ENCODE measurements around the gene SLC25A11. TPM values are rescaled to one million over a fixed set of nuclear protein-coding genes. Genes with fewer than 3 reads are reported as not detected.

The SLC25A11 gene
- total RNA-seq, 1 donor from 2014 or later, result 36.8 TPM

DNA sequence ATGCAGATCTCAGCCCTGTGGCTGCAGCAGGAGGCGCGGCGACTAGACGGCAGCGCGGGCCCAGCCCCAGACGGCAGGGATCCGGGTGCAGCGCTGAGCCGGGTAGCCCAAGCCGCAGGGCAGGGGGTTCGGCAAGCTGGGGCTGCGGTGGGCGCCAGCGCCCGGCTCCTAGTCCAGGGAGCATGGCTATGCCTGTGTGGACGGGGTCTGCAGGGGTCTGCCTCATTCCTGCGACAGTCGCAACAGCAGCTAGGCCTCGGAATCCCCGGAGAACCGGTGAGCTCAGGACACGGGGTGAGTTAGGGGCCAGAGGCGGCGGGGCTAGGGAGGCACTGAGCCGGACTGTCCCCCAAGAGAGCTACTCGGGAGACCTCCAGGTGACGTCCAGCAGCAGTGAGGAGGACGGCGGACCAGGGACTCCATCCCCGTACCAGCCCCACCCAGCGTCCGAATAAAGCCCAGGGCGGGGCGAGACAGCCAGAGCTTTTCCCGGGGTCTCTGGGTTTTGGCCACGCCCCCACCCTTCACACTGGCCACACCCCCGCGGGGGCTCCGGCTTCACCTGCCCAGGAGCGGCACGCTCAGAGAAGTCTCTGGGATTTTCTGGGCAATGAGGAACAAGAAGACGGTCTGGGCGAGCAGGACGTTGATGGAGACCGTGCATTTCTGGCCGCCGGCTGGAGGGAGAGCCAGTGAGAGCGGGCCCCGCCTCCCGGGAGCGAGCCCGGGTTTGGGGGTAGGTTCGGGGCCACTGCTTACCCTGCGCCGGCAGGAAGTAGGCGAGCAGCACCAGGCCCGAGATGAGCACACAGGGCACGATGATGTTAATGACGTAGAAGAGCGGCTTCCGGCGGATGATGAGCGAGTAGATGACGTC, 39.4 kb downstream of the SLC25A11 start:
- Mint-ChIP-seq H3K27me3 (ENCODE audit: low read depth, unreplicated experiment) (no peaks in the 10 kb centered on the region), H3K4me3 (ENCODE audit: unreplicated experiment) (no peak overlapping the region), H3K36me3 (ENCODE audit: low read depth, unreplicated experiment) (peaks cover 22% of the 10 kb centered on the region), H3K4me1 (ENCODE audit: low read depth, unreplicated experiment) (no peaks in the 10 kb centered on the region), H3K27ac (ENCODE audit: unreplicated experiment) (no peak overlapping the region), H3K9me3 (ENCODE audit: unreplicated experiment) (no peaks in the 10 kb centered on the region)
- Histone ChIP-seq H3K27ac (ENCODE audit: low read depth, low read length) (no peak overlapping the region), H4K20me1 (ENCODE audit: insufficient read depth, low read length) (peaks cover 7% of the 10 kb centered on the region), H3K4me3 (ENCODE audit: insufficient read depth, low read depth, low read length) (peak overlapping the region; percentile 53), H3K9ac (ENCODE audit: low read length) (peak overlapping the region; percentile 23), H3K9me3 (ENCODE audit: insufficient read depth, low read depth, low read length) (no peaks in the 10 kb centered on the region), H3K4me2 (ENCODE audit: low read length) (peak overlapping the region; percentile 78), H3K4me1 (ENCODE audit: insufficient read depth, low read length) (peaks cover 6% of the 10 kb centered on the region), H3K79me2 (ENCODE audit: insufficient read depth, low read length) (no peaks in the 10 kb centered on the region), H3K27me3 (ENCODE audit: insufficient read depth, low read length) (peaks cover 2% of the 10 kb centered on the region), H2AFZ (ENCODE audit: low read depth, low read length) (peak overlapping the region; percentile 35), H3K36me3 (ENCODE audit: insufficient read depth, low read length) (peaks cover 2% of the 10 kb centered on the region)
- TF ChIP-seq CTCF (IDR thresholded peaks at IDR 0.05; ENCODE audit: insufficient read depth, low read depth, low read length) (no peak), EZH2 (IDR thresholded peaks at IDR 0.05; ENCODE audit: insufficient read depth, low read length) (peak; percentile 73)
- FAIRE-seq (no peak), DNase-seq (ENCODE audit: low read depth) (no peak)

- Histone ChIP-seq H2AFZ (ENCODE audit: low read depth, low read length) (peak within 1 kb of the TSS; percentile 57), H3K4me2 (ENCODE audit: low read length) (peak within 1 kb of the TSS; percentile 78)
These were observed 40.3 kb downstream of the SLC25A11 start, which contains the start of gene C17orf107 for GRCh38 chr17:4899341-4900230. C17orf107 (plus strand) TSS chr17:4899536; CDS start chr17:4899763, 227 bp downstream.

More at GRCh38 chr17:4899341-4900230, 40.3 kb downstream of the SLC25A11 start, which contains the start of gene C17orf107:
- Histone ChIP-seq H3K79me2 (ENCODE audit: insufficient read depth, low read length) (no peaks in the 10 kb centered on the region), H4K20me1 (ENCODE audit: insufficient read depth, low read length) (peaks cover 7% of the 10 kb centered on the region), H3K27me3 (ENCODE audit: insufficient read depth, low read length) (peaks cover 2% of the 10 kb centered on the region), H3K36me3 (ENCODE audit: insufficient read depth, low read length) (peaks cover 6% of the 10 kb centered on the region), H3K9me3 (ENCODE audit: insufficient read depth, low read depth, low read length) (no peaks in the 10 kb centered on the region), H3K27ac (ENCODE audit: low read depth, low read length) (no peak within 1 kb of the TSS), H3K4me3 (ENCODE audit: insufficient read depth, low read depth, low read length) (peak within 1 kb of the TSS; percentile 53), H3K9ac (ENCODE audit: low read length) (peak within 1 kb of the TSS; percentile 67), H3K4me1 (ENCODE audit: insufficient read depth, low read length) (peaks cover 6% of the 10 kb centered on the region)
- H3K4me3 Mint-ChIP-seq (ENCODE audit: unreplicated experiment), result peak within 1 kb of the TSS; percentile 80
- H3K9me3 Mint-ChIP-seq (ENCODE audit: unreplicated experiment), result no peaks in the 10 kb centered on the region
- no peaks in the 10 kb centered on the region for H3K4me1 Mint-ChIP-seq (ENCODE audit: low read depth, unreplicated experiment)
- peak within 1 kb of the TSS; percentile 66 for H3K27ac Mint-ChIP-seq (ENCODE audit: unreplicated experiment)
- peak; percentile 79 for DNase-seq (ENCODE audit: low read depth)
- TF ChIP-seq CTCF (IDR thresholded peaks at IDR 0.05; ENCODE audit: insufficient read depth, low read depth, low read length) (no peak), EZH2 (IDR thresholded peaks at IDR 0.05; ENCODE audit: insufficient read depth, low read length) (no peak)
- H3K27me3 Mint-ChIP-seq (ENCODE audit: low read depth, unreplicated experiment), result no peaks in the 10 kb centered on the region
- no peak for FAIRE-seq
- H3K36me3 Mint-ChIP-seq (ENCODE audit: low read depth, unreplicated experiment), result peaks cover 22% of the 10 kb centered on the region

Data from astrocyte (in vitro differentiated cells and primary cell).